ENCODE results near the gene EGFLAM. TPM values are rescaled to one million over a fixed set of nuclear protein-coding genes. Genes with fewer than 3 reads are reported as not detected.

EGFLAM gene
- total RNA-seq, 1 donor from 2014 or later: 0.69 TPM

DNA sequence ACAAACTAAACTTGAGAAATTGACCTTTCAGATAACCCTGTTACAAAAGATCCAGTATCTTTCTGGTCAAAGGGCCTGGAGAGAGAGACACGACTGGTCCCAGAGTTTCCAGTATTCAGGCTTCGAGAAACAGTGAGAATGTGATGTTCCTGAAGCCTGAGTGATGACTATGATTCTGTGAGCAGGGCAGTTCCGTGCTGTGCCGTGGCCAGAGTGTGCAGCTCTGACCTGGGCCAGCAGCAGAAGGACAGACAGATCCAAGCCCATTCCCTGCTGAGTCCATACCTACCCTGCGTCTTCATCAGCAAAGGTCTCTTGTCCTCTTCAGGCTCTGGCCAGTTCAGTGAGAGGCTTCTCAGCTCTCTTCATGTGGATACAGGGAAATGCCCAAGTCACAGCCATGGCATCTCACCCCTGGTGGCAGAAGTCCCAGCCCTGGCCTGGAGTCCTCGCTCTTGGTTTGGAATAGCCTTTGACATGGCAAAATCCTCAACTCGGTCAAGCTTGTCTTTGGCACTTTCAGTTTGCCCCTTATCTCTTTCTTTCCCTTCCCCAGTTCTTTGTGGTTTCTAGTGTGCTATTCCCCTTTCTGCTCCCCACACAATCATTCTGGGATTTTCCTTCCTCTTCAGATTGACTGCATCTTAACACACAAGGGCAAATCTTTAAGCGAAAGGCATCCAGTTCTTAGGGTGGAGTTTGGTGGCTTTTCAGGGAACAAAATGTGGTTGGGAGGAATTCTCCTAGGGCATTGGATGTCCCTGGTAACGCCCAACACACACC, 190.4 kb downstream of the EGFLAM start:
- TF ChIP-seq, protein P1, sequence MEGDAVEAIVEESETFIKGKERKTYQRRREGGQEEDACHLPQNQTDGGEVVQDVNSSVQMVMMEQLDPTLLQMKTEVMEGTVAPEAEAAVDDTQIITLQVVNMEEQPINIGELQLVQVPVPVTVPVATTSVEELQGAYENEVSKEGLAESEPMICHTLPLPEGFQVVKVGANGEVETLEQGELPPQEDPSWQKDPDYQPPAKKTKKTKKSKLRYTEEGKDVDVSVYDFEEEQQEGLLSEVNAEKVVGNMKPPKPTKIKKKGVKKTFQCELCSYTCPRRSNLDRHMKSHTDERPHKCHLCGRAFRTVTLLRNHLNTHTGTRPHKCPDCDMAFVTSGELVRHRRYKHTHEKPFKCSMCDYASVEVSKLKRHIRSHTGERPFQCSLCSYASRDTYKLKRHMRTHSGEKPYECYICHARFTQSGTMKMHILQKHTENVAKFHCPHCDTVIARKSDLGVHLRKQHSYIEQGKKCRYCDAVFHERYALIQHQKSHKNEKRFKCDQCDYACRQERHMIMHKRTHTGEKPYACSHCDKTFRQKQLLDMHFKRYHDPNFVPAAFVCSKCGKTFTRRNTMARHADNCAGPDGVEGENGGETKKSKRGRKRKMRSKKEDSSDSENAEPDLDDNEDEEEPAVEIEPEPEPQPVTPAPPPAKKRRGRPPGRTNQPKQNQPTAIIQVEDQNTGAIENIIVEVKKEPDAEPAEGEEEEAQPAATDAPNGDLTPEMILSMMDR (IDR thresholded peaks at IDR 0.05; ENCODE audit: unreplicated experiment): no peak
- no peak overlapping the region for H3K4me3 Mint-ChIP-seq (ENCODE audit: low read depth)
- no peak overlapping the region for H3K27ac Mint-ChIP-seq
- H3K27me3 Mint-ChIP-seq: peaks cover 8% of the 10 kb centered on the region
- H3K36me3 Mint-ChIP-seq (ENCODE audit: insufficient read depth): no peaks in the 10 kb centered on the region
- H3K4me1 Mint-ChIP-seq (ENCODE audit: low read depth): peaks cover 1% of the 10 kb centered on the region
- H3K9me3 Mint-ChIP-seq (ENCODE audit: low read depth): no peaks in the 10 kb centered on the region
- no peak for DNase-seq (ENCODE audit: low spot score, unreplicated experiment)

DNA sequence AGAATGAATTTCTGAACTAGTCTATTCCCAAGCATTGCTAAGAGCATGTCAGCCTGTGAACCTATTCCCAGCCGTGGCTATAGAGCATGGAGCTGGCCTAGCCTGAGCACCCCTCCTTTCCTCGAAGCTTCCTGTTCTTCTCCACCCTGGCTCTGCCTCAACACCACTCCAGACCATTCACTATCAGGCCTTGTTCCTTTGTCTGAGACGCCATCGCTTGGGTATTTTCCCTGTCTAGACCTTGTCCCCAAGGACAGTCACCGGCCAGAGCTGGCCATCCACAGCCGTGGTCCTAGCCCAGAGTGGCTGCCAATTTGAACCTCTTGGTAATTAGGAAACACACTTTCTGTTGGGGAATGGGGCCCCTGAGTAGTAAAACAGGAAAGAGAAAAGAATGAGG, 192.3 kb downstream of the EGFLAM start:
- Mint-ChIP-seq H3K4me1 (ENCODE audit: low read depth) (peaks cover 1% of the 10 kb centered on the region), H3K27ac (no peak overlapping the region), H3K4me3 (ENCODE audit: low read depth) (no peak overlapping the region), H3K27me3 (peaks cover 11% of the 10 kb centered on the region), H3K9me3 (ENCODE audit: low read depth) (no peaks in the 10 kb centered on the region), H3K36me3 (ENCODE audit: insufficient read depth) (no peaks in the 10 kb centered on the region)
- DNase-seq (ENCODE audit: low spot score, unreplicated experiment): no peak
- TF ChIP-seq, protein P1 (IDR thresholded peaks at IDR 0.05; ENCODE audit: unreplicated experiment): no peak

DNA sequence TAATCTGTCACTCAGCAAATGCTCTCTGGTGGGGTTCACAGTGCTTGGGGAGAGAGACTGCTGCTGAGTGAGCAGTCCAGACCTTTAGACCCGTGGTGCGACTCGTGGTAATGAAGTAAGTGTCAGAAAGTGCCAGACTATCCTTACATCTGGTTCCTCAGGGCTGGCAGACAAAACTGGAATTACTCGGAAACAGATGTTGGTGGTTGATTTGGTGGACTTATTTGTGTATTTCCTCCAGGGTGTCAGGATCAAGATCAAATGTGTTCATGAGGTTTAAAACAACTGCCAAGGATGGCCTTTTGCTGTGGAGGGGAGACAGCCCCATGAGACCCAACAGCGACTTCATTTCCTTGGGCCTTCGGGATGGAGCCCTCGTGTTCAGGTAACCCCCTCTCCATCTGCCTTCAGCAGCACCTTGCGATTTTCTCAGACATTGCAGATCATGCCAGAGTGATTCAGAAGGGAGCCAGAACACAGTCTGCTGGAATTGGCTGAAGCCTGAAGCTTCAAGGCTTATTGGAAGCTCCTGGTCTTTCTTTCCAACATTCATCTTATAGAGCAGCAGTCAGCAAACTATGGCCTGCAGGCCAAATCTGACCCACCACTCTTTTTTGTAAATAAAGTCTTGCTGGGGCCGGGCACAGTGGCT, 192.8 kb downstream of the EGFLAM start:
- Mint-ChIP-seq H3K27ac (no peak overlapping the region), H3K9me3 (ENCODE audit: low read depth) (no peaks in the 10 kb centered on the region), H3K4me1 (ENCODE audit: low read depth) (peaks cover 1% of the 10 kb centered on the region), H3K36me3 (ENCODE audit: insufficient read depth) (no peaks in the 10 kb centered on the region), H3K4me3 (ENCODE audit: low read depth) (no peak overlapping the region), H3K27me3 (peaks cover 10% of the 10 kb centered on the region)
- TF ChIP-seq, protein P1 (IDR thresholded peaks at IDR 0.05; ENCODE audit: unreplicated experiment): no peak
- no peak for DNase-seq (ENCODE audit: low spot score, unreplicated experiment)

DNA sequence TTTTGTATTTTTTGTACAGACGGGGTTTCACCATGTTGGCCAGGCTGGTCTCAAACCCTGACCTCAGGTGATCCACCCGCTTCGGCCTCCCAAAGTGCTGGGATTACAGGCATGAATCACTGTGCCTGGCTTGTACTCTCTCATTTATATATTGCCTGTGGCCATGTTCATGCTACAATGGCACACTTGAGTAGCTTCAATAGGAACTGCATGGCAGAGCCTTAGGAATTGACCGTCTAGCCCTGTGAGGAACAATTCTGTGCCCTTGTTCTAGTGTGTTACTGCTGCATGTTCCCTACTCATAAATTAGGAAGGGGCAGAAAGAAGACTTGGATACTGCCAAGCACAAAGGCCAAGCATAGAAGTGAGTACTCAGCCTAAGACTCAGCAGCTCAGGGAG, 193.8 kb downstream of the EGFLAM start:
- no peak for DNase-seq (ENCODE audit: low spot score, unreplicated experiment)
- Mint-ChIP-seq H3K36me3 (ENCODE audit: insufficient read depth) (no peaks in the 10 kb centered on the region), H3K27me3 (peaks cover 3% of the 10 kb centered on the region), H3K4me3 (ENCODE audit: low read depth) (no peak overlapping the region), H3K4me1 (ENCODE audit: low read depth) (peaks cover 1% of the 10 kb centered on the region), H3K9me3 (ENCODE audit: low read depth) (no peaks in the 10 kb centered on the region), H3K27ac (no peak overlapping the region)
- TF ChIP-seq, protein P1 (IDR thresholded peaks at IDR 0.05; ENCODE audit: unreplicated experiment): no peak

DNA sequence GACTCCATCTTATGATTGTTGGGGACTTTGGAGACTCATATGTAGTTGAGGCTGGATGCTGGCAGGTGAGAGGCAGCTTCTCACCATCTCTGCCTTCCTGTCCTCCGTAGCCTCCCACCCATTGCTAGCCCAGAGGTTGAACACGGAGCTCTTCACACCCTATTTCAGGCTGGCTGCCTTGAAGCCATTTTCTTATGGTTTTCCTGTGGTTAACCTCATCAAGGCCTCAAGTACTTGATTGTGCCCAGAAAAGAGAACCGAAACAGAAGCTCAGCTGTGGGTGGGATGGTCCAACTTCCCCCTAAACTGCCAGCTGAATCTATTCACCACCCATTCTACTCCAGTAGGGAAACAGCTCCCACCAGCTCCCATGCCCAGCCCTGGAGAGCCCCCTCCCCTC, 195.1 kb downstream of the EGFLAM start:
- Mint-ChIP-seq H3K9me3 (ENCODE audit: low read depth) (no peaks in the 10 kb centered on the region), H3K27ac (no peak overlapping the region), H3K36me3 (ENCODE audit: insufficient read depth) (no peaks in the 10 kb centered on the region), H3K27me3 (peaks cover 3% of the 10 kb centered on the region), H3K4me1 (ENCODE audit: low read depth) (no peaks in the 10 kb centered on the region), H3K4me3 (ENCODE audit: low read depth) (no peak overlapping the region)
- DNase-seq (ENCODE audit: low spot score, unreplicated experiment): no peak
- TF ChIP-seq, protein P1 (IDR thresholded peaks at IDR 0.05; ENCODE audit: unreplicated experiment): no peak
